AG08396 (cell line): ENCODE data around the gene TTC23.
A peak's percentile ranks its signal among the peaks of the same experiment; 100 is the strongest.

Experiments
- DNase-seq: peaks from one replicate; pipeline ENCODE4 v3.0.0; 2012; ENCODE audit warnings: low spot score, mixed read lengths

TTC23 gene, protein sequence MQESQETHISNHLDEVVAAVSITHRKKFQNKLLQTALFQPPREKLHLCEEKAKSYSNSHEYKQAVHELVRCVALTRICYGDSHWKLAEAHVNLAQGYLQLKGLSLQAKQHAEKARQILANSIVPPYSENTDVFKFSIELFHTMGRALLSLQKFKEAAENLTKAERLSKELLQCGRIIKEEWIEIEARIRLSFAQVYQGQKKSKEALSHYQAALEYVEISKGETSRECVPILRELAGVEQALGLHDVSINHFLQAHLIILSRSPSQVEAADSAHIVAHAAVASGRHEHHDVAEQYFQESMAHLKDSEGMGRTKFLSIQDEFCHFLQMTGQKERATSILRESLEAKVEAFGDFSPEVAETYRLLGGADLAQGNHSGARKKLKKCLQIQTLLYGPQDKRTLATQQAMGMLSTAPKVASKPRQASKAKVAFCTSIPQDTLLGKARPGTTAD

DNA sequence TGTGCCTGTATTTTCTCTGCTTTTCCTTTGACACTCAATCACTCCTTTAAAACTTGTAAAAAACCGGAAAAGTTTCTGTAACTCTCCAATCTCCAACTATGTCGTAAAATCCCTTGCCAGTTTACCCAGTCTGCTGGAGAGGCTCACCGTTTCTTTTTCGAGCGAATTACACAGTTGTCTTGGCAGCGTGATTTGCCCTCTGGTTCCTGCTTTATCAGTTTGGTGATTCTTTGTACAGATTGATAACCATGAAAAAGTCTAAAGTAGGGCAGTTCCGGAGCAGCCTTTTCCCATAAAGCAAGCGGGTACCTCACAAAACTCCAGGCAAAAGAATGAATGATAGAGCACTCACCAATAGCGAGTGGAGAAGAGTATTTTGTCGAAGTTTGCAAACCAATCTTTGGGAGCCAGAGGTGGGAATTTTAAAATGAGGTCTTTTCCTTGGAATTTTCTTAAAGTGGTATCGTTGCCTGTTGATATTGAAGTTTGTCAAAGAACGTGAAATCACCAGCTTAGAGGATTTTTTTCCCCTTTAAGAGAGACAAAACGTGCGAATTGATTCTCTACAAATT, at the start of gene TTC23:
TTC23 (minus strand) TSS at position 312 of the 572 bp plus-strand sequence. CDS start 20,869 bp downstream, outside the sequence.
- peak; percentile 81 for DNase-seq

DNA sequence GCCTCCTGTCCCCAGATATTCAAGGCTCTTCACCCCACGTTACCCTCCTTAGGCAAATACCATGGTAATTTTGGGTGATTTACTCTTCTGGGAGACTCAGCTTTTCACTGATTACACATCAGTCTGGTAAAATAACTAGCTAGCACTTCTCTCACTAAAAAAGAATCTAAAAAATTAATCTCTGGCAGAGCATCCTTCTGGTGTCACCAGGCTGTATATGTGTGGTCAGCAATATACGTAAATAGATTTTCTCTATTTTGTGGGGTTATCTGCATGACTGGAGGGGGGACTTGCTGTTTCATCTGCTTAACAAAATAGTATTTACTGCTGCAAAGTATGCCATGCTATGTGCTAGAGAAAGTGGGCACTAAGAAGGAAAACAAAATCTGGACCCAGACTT, 47.0 kb upstream of the TTC23 start:
- peak; percentile 9 for DNase-seq

DNA sequence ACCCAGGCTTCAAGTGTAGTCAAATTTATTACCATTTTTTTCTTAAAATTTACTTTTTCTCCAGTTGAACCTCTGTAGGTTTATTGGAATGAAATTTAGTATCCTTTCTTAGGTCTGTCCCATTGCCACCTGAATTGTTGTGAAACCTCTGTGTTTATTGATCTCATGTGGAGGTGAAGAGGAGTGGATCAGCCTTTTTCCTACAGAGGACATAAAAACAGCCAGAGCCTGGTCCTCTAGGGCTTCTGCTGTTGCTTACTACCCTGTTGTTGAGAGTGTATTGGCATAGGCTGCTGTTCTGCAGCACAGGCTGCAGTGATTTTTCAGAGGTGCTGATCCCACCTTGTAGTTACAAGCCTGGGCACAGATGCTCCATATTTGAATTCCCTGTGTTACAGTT, 46.5 kb upstream of the TTC23 start:
- DNase-seq: no peak

DNA sequence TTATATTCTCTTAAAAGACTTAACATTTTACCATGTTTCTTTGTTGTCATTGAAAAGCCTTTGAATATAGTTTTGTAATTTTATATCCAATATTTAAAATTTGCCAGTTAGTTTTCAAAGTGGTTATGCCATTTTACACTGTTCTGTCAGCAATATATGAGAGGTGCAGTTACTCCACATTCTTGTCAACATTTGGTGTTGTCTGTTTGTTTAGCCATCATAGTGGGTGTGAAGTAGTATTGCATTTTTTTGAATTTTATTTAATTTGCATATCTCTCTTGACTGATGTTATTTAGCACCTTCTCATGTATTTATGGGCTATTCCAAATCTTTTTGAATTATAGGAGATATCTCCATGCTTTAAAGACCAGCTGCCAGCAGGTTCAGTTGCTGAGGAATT, 42.3 kb upstream of the TTC23 start:
- DNase-seq: no peak

DNA sequence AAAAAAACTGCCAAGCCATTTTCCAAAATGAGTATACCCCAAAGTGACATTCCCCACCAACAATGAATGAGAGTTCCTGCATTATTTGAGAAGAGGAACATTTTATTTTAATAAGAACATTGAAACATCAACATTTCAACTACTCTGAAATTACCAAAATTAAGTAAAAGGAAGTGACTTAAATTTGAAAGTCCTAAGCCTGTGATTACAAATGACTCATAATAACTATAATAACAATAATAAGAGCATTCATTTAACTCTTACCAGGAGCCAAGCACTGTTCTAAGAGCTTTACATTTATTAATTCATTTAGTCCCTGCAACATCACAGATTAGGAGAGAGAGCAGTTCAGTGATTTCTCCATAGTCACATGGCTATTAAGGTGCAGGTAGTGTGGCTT, 34.3 kb upstream of the TTC23 start:
- DNase-seq: no peak

DNA sequence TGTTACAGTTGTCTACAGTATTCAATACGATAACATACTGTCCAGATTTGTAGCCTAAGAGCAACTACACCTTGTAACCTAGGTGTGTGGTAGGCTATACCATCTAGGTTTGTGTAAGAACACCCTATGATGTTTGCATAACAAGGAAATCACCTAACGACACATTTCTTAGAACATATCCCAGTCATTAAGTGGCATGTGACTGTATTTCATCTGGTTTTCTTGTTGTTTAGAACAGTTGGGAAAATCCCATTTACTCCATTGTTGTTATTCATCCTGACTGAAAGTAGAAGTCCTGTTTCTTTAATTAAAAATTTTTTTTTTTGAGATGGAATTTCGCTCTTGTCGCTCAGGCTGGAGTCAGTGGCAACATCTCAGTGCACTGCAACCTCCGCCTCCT, 33.2 kb upstream of the TTC23 start:
- DNase-seq: no peak

DNA sequence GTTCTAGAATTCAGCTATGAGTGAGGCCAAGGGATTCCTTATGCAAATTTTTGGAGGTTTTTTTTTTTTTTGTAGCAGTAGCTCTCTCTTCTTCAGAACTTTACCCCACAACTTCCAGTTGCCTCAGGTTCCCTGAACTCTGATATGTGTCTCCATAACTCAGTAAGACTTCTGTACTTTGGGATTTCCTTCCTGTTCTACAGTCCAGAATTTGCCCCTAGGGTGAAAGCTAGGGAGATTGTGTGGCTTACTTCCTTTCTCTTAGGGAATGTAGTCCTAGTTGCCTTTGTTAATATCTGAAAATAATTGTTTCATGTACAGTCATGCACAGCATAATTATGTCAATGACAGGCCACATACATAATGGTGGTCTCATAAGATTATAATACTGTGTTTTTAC, 32.7 kb upstream of the TTC23 start:
- no peak for DNase-seq

DNA sequence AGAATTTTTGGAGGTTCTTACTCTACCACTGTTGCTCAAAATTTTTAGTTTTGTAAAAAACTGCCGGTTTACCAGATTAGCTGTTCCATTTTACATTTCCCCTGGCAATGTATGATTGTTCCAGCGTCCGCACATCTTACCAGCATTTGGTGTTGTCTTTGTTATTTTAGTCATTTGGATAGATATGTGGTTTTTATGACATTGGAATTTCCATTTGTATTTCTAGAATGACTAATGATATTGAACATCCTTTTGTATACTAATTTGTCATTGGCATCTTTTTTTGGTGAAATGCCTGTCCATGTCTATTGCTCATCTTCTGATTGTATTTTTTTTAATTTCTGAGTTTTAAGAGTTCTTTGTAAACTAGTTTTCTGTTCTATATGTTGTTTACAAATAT, 30.4 kb upstream of the TTC23 start:
- DNase-seq: no peak

DNA sequence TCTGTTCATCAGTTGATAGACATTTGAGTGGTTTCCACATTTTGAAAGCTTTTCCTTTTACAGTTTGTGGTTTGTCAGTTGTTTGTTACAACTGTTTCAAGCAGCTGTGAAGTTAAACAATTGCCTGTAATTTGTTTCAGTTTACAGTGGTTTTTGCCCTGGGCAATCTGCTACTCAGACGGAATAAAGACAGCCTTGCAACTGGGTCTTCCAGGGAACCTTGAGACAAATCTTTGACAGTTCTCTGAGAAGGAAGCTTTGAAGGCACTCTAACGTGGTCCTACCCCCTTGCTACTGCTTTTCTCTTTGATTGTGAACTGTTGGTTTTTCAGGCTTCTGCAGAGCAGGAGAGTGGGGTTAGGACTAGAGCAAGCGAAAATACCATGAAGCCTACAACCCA, 29.9 kb upstream of the TTC23 start:
- no peak for DNase-seq

DNA sequence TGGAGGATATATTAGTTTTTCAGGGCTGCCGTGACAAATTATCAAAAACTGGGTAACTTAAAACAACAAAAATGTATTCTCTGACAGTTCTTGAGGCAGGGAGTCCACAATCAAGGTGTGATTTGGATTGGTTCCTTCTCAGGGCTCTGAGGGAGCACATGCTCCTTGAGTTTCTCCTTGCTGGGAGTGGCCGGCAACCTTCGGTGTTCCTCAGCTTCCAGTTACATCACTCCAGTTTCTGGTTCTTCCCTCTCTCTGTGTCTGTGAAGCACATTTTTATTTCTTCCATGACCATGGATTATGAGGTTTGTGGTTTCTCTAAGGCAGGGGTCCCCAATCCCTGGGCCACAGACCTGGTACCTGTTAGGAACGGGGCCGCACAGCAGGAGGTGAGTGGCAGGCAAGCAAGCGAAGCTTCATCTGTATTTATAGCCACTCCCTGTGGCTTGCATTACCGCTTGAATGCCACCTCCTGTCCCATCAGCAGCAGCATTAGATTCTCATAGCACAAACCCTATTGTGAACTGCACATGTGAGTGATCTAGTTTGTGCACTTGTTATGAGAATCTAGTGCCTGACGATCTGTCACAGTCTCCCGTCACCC, 26.2 kb upstream of the TTC23 start:
- no peak for DNase-seq

DNA sequence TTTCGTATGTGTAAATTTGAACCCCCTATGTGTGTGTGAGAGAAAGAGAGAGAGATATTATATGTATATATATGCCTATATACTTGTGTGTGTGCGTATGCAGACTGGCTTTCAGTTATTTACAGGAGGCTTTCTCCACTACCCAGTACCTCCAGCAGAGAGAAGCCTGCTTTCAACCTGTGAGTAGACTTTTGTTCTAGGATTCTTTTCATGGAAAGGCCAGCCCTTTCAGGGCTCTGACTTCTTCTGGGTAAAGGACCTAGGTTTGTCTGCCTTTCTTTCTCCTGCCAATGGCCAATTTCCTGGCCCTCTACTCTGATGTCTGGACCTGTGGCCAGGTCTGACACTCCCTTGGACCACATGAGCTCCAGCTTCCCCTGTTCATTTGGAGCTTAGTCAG, 25.7 kb upstream of the TTC23 start:
- DNase-seq: no peak

DNA sequence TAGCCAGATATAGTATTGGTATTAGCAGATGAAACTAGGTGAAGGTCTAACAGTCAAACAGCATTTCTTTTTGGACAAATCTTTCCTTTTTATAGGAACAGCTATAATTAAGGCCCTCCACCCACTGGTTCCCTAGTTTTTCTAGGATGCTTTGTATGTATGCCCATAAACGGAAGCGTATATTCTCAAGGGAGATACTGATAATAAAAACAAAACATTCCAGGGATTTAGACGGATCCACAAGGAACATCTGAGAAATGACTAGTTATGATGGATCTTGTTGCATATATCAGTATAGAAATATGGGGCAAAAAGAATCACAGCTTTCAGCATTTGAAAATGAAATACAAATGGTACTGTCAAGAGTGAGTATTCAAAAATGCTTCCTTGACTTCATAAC, 24.4 kb upstream of the TTC23 start:
- DNase-seq: no peak

DNA sequence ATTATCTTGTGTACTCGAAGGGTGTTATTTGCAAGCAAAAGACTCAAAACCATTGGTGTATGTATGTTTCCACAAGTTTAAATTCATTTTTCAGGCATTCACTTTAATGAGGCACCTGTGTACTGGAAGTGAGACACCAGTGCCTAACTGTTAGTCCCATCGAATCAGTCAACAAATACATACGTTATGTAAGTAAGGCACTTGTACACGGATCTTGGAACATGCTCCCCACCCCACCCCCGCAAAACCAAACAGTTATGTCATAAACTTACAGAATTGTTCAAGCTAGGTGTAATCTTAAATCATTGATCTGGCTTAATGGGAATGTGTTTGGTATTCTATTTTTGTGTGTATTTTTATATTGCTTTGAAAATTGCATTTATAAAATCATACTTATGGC, 19.1 kb upstream of the TTC23 start:
- DNase-seq: no peak

DNA sequence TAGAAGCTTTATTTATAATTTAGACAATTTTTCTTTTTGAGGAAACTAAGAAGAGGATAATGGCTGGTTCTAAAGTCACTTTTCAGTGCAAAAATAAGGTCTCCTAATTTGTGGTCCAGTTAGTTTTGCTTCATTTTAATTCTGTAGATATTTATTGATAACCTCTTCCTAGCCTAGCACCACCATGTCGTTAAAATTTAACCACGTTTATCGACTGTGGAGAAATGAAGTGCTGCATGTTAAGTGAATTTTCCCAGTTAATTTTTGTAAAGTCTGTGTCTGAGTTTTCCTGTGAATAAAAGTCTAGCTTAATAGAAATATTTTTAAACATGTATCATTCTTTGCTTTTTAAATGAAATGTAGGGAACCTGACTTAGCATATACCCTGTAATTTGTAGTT, 18.6 kb upstream of the TTC23 start:
- DNase-seq: no peak

DNA sequence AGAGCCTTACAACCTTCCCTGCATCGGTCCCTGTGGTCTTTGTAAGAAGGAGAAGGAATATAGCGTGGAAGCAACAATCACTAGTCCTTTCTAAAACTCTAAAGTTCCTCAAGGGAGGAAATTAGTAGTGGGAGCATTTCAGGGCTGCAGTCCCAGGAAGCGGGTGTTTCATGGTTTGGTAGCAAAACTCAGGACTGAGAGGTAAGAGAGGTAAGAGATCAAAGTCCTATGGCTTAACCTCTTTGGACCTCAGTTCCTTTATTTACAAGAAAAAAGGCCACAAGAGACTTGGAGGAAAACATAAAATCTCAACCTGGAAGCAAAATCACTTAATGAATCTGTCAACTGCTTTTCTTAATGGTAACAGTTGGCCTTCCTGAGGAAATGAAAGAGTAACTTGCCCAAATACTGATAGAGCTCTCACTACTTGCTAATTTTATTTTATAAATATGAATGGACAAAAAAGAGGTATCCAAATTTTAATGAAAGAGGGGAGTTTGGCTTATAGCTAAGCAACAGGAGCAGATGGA, 16.2 kb upstream of the TTC23 start:
- DNase-seq: no peak

DNA sequence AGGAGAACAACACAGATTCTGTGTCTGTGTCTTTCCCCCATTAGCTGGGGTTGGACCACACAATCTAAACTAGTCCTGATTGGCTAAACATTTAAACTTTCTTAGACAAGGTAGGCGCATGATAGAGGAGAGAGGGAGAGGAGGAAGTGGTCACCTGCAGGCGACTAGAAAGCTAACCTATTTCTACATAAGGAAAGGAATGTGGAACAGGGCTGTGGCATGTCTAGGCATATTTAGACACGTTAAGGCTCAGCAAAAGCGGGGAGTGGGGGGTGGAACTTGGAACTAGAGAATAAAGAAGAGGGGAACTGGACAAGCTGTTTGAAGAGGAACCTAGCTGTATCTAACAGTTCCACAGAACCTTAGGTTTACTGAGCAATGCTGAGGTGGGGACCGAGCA, 14.7 kb upstream of the TTC23 start:
- DNase-seq: no peak

DNA sequence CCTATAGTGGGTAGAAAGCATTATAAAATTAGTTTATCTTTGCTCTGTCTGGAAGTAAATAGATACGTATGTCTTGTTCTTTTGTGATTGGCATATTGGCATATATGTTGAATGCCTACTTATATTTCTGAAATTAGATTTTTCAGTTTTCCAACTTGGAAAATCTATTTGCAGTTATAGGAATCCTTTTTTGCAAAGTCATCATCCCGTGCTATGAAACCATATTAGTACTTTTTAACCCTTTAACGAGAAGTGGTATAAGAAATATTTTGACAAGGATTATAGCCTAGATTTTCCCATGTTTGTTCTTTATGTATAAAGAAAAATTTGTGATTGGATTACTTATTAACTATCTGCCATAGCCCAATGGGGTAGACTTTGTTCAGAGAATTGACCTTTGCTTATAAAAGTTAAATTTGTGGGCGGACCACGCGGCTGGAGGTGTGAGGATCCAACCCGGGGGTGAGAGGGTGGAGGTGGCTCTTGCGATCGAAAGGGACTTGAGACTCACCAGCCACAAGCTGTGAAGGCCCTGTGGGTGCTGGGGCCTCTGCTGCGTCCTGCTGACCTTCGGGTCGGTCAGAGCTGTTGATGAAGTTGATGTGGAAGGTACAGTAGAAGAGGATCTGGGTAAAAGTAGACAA, 7.8 kb upstream of the TTC23 start:
- no peak for DNase-seq

DNA sequence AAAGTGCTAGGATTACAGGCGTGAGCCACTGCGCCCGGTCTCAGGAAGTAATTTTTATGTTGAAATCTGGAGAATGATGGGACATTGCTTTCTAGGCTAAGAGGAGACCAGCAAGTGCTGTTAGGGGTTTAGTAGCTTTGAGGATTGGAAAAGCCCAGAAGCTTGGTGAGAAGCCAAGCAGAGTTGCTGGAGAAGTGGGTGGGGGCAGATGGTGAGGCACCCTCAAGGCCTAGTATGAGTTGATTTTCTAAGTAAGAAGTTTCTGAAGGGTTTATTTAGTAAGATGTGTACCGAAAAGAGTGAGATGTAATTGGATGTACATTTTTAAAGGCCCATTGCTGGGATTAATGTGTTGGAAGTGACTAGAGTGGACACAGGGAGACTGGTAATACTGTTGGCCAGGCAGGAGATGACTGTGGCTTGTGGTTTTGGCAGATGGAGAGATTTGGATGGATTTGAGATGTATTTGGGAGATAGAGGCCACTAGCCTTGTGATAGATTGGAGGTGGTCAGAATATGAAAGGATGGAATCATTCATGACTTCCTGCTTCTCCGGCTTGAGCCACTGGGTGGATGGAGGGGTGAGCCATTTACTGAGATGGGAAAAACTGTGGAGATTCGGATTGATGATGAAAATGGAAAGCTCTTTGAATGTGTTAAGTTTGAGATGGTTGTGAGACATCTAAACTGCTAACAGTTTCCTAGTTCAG, 4.2 kb upstream of the TTC23 start:
- DNase-seq: peak; percentile 50

DNA sequence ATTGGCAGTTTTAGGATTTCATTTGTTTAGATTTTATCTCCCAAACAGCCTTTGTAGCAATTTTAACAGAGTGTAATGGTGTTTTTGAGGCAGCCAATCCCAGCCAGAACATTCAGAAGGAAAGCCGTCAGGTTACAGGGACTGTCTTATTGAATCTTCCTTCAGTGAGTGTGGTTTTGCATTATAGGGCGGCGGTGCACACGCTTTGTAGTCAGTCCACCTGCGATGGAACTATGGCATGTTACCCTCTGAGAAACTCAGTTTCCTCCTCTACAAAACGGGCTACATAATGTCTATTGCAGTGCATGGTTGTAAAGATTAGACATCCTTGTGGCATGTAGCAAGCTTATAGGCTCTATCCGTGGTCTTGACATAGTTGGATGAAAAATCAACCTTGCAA, 2.9 kb upstream of the TTC23 start:
- no peak for DNase-seq

DNA sequence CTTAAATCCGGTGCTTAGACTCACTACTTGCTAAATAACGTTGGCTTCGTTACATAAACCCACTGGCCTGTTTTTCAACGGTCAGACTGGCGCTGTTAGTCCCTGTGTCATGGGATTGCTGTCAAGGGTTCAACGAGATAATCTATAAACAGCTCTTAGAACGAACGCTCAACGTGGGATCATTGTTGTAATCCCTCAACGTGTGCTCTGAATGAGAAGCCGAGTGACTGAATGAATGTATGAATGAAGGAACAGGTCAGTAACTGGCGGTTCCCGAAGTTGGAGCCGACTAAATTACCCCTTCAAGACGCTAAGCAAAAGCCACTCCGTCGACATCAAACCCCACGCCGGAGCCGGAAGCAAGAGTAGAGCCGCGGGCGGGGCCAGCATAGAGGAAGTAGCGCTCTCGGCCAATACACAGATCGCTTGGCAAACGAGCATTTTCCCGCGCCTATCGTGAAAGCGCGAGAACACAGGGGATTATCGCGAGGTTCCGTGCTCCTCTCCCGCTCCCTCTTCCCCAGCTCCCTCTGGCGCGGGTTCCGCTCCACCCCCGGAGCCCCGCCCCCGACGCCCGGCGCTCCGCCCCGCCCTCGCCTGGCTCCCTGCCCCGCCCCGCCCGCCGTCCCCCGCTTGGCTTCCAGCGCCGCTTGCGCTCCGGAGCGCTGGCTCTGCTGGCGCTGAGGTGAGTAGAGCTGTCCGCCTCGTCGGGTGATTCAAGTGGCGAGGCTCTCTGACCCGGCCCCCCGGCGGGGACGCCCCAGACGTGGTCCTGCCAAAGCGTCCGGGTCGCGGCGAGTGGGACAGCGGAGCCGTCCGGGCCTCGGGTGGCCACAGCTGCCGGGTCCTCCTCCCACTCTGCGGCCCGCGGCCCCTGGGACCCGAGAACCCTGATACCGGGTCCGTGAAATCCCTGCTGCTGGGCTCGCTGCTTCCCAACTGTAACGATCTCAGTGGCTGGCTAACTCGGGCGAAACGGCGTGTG, 1.8 kb upstream of the TTC23 start, which contains the start of gene LRRC28:
LRRC28 (plus strand) TSS at position 625 of the 985 bp plus-strand sequence. CDS start 4,477 bp downstream, outside the sequence.
- DNase-seq: peak; percentile 98

DNA sequence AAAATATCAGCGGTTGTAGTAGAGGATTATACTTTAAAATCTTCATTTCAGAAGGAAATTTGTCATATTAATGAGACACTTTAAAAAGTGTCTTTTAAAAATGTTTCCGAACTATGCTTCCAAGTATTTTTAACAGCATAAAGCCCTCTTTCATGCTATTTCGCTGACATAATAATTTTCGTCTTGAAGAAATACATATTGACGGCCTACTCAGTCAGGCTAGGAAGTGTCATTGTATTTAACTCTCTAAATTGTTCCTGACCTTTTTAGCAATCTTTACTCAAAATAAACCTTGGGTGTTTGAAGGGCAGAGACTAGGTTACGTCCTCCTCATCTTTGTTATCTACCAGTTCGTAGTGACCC, 1.1 kb upstream of the TTC23 start:
- DNase-seq: no peak
